GM19238 (cell line): ENCODE measurements around the gene PSMD12.
"Not testable (repeated sequence)": the region's sequence is repeated elsewhere in the genome, so short reads cannot be mapped to it uniquely, and the experiment has no call there.

ENCODE experiments used
- DNase-seq: peaks from one replicate; pipeline ENCODE4 v3.0.0; 2011; ENCODE audit warnings: low spot score; ENCODE audit not compliant: insufficient read length

Gene PSMD12

DNA sequence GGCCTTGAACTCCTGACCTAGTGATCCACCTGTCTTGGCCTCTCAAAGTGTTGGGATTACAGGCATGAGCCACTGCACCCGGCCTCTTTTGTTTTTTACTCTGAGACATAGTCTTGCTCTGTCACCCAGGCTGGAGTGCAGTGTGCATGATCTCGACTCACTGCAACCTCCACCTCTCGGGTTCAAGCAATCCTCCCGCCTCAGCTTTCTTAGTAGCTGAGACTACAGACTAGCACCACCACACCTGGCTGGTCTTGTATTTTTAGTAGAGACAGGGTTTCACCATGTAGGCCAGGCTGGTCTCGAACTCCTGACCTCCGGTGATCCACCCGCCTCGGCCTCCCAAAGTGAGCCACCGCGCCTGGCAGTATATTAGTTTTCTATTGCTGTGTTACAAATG, 22.2 kb upstream of the PSMD12 start:
- not testable (repeated sequence) for DNase-seq

DNA sequence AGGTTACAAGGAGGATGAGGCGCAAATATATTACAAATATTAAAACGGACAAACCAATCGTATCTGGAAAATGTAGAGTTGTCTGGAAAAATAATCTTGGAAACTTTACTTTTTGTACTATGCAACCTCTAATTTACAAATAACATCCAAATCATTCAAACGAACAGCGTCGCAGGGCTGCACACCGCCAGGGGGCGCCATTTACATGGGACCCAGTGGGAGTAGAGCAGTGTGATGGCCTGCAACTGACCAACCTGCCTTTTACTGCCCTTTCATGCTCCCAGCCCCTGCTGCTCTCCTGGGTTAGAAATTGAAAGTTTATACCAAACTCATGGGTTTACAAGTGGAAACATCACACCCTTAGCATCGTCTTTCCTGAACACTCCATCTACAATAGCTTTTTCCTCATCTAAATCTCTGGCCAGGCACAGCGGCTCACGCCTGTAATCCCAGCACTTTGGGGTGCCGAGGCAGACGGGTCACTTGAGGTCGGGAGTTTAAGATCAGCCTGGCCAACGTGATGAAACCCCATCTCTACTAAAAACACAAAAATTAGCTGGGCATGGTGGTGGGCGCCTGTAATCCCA, 20.7 kb upstream of the PSMD12 start:
- no peak for DNase-seq

DNA sequence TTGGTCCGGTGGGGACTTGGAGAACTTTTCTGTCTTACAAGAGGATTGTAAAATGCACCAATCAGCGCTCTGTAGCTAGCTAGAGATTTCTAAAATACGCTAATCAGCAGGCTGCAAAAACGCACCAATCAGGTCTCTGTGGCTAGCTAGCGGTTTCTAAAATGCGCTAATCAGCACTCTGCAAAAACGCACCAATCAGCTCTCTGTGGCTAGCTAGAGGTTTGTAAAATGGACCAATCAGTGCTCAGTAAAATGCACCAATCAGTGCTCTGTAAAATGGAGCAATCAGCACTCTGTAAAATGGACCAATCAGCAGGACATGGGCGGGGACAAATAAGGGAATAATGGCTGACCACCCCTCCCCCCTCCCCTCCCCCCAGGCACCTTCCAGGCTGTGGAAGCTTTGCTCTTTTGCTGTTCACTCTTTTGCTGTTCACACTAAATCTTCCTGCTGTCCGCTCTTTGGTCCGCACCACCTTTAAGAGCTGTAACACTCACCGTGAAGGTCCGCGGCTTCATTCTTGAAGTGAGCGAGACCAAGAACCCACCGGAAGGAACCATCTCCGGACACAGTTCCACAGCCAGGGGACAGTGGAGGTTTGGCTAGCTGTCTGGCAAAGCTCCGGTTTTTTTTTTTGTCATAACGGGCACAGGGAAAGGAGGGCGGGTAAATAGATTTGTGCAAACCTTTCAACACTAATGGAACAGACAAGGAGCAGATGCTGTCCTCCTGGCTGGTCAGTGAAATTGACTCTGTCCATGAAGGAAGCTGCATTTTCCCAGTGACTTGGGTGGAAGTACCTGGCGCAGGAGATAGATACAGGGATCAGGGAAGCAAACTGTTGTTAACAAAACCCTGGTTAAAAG, 19.0 kb upstream of the PSMD12 start:
- DNase-seq, result no peak

DNA sequence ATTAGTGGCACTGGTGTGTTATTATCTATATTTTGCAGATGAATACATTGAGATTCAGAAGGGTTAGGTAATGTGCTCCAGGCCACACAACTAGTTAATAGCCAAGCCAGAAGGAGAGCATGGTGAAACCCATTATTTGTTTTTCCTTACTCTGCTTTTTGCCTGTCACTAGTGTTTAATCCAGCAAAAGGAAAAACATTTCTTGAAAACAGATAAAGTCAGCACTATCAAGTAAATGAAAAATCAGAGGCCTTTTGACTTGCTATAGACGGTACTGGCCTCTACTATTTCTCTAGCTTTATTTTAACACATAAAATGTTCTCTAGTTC, 15.5 kb upstream of the PSMD12 start:
- no peak for DNase-seq

DNA sequence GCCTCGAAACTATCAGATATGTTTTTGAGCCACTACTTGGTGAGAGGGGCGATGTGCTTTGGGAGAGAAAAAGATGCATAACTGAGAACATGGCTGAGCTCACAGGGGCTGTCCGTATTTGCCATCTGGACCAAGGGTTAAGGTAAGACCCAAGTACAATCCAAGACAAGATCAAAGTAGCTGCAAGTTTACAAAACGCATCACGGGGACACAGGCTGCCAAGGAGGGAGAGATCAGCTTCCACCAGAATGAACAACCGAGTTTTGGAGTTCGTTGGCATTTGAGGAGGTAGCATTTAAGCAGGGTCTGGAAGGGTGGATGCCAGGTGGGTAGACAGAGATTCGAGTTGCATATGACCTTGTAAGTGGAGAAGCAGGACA, 12.9 kb upstream of the PSMD12 start:
- DNase-seq, result no peak

DNA sequence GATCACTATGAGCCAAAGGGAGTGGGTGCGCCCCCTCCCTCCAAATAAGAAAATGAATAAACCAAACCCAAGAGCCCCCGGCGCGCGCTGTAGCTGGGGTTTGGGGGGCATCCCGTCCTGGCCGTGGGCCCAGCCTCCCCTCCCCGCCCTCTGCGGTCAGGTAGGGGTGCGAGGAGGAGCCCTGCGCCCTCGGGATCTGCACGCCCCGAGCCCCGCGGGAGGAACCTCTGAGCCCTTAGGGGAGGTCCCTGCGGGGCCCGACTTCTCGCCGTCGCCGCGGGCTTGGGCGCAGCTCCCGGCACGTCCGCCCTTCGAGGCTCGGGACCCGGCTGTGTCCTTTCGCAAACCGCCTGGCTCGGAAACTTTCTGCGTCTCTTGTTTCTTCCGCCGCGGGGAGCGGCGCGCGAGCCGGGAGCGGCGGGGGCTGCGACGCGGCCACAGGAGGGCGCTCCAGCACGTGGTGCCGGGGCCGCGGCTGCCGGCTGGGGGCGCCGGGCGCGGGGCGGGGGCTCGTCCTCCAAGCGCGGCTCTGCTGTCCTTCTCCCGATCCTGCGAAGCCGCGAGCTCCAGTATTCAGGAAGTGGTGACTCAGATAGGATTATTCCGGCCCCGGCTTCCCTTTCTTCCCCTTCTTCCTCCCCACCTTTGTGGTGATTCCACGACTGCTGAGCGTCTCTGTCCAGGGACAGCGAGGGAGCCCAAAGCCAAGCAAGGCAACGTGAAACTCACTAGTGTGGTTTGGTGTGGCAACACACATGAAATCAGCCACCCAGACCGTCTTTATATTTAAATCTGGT, 12.3 kb upstream of the PSMD12 start:
- peak; percentile 69 for DNase-seq

DNA sequence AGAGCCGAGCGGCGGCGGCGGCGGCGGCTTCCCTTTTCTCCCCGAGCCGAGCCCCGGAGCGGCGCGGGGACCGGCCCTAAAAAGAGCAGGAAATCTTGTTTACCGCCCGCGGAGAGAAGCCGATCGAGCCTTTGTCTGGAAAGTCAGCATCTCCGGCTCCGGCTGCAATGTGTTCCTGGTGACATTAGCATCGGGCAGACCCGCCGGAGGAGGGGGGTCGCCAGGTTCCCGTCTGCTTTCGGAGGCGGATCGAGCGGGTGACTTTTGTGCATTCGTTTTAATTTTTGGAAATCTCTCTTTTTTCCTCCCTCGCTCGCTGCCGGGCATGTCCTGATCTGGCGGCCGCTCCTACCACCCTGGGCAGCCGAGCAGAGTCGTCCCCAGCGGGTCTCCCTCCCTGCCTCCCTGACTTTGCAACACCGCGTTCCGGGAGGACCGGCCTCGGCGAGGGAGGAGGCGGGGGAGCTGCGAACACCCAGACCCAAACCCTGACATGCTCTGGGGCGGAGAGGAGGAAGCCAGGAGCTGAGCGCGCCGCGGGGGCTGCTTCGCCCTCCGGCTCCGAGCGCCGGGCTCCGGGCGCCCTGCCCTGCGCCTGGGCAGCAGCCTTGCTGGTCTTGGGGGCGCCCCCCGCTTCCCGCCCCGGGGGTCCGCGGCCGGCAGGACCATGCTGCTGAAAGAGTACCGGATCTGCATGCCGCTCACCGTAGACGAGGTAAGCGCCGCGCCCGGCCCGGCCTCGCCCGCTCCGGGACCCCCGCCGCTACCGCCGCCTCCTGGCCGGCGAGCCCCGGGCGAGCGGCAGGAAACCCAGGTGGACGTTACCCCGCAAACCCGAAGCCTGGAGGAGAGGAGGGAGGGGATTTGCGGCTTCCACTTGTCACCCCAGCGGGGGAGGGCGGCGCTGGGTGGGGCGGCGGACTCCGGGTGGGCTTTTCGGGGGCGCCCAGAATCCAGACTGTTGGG, 11.4 kb upstream of the PSMD12 start:
- peak; percentile 55 for DNase-seq

DNA sequence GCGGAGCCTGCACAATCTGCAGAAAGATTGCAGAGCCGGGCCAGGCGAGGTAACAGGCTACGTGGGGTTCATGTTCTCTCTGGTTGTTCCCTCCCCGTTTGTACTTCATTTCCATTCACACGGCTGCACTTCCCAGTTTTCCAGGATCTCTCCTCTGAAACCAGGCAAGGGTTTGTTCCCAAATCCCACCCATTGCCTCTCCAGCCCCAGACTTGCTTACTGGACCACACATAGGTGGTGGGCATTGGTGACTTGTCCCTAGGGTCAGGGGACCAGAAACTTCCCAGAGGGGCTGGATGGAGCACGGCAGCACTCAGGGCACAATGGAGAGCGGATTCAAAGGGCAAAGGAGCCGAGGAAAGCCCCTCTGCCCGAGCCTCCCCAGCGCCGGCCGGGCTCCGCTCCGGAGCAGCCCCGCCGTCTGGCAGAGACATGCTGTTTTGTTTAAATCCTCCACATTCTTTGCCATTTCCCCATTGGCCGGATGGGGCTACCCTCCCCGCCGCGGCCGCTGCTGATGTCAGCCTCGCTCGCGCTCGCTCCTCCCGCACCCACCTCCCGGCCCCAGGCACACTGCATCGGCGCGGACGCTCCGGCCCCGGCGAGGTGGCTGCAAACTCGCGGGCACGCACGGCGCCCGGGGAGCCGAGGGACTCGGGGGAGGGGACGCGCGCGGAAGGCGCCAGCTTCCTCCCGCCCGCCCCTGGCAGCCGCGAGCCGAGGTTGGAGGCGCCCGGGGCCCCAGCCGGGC, 10.5 kb upstream of the PSMD12 start, which contains the start of gene PITPNC1:
Gene PITPNC1, plus strand, starts transcription at position 545 of the 751 bp plus-strand sequence.
- DNase-seq, result peak; percentile 79

DNA sequence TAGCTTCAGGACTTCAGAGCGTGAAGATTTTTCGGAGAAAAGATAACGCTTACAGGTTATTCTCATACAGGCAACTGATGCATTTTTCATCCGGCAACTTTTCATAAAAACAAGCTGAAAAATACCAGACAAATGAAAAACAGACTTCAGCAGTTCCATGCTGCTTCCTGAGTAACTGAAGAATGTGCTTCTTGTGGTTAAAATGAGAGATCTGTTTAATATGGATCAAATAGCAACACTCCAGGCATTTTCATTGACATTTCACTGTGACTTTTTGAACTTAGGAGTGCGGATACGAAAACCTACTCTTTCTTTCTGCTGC, 10.0 kb upstream of the PSMD12 start:
- DNase-seq, result no peak

DNA sequence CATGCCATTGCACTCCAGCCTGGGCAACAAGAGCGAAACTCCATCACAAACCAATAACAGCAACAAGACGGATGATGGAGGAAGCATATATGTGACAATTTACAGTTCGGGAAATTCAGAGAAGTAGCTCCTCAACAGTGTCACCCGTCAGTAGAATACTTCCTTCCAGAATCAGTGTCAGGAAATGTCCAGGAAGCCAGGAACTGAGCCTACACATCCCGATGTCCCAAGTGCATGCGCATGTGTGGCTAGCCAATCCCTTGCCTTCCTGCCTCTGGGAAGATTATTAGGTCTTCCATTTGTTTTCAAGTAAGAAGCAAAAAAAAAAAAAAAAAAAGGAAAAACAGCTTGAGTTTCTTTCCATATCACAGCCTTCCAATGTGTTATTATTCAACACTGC, 9.3 kb upstream of the PSMD12 start:
- DNase-seq, result no peak

DNA sequence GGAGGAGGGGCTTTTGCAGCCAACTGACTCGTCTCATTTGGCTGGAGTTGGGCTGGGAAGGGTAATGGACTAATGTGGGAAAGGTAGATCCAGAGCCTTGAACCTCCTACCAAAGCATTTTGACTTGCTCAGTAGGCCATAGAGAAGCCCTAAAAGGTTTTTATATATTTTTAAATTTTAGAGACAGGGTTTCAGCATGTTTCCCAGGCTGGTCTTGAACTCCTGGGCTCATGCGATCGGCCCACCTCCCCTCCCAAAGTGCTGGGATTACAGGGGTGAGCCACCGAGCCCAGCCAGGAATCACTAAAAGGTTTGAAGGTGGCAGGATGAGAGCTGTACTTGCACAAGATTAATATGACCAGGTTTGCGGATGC, 8.7 kb upstream of the PSMD12 start:
- DNase-seq, result no peak

DNA sequence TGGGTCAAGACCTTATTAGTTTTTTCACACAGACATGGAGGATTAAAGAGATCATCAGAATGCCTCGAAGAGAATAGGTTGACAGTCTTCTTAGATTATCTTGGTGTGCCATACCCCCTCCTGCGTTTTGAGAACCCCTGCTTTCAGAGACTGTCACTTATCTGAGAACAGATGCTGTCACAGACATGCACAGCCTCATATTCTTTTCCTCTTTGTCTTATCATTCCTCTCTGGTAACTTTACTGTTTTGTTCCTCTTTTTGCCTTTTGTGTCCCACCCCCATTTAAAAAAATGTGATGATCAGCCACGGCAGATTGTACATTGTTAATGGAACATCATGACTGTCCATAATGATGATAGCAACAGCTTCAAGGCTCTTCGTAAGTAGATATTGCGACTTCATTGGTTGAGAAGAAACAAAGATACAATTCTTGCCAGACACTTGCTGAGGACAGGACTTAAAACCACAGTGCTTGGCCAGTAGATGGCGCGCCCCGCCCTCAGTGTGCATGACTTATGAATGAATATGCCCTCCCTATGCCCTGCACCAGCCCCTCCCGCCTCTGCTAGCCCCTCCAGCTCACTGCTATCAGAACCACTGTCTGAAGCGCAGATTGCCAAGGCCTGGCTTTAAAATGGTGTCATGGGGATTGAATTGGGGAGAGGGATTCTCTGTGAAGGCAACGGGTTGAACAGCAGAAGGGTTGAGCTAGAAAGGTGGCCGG, 8.1 kb upstream of the PSMD12 start:
- DNase-seq, result peak; percentile 58

DNA sequence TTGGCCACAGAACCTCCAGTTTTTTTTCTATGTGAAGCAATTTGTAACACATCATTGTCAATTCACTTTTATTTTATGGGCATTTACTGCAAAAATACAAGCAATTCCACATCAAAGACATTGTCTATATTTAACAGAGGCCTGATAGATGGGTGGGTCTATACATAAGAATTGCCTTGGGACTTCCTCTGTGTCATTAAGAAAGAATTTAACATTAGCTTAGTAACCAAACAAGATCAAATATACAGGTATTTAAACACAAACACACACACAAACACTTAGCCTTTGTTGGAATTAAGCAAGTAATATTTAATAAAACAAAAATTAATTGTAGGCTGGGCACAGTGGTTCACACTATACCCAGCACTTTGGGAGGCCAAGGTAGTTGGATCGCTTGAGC, 6.4 kb upstream of the PSMD12 start:
- no peak for DNase-seq

DNA sequence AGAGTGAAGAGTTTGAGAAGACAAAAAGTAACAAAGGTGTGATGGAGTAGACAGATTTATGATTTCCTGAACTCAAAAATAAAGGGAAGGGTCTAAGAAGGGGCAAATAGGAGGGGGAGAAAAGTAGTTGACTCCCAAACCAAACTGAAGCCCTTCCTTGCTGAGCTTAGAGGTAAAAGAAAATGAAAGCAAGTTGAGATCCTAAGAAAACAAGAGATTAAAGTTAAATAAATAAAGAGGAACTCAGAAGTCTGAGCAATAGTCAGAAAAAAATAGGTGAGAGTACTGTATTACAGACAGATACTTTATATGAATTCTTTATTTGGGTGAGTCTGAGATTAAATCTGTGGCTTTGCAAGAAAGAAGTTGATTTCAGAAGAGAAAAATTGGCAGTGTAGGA, 3.3 kb upstream of the PSMD12 start:
- no peak for DNase-seq

DNA sequence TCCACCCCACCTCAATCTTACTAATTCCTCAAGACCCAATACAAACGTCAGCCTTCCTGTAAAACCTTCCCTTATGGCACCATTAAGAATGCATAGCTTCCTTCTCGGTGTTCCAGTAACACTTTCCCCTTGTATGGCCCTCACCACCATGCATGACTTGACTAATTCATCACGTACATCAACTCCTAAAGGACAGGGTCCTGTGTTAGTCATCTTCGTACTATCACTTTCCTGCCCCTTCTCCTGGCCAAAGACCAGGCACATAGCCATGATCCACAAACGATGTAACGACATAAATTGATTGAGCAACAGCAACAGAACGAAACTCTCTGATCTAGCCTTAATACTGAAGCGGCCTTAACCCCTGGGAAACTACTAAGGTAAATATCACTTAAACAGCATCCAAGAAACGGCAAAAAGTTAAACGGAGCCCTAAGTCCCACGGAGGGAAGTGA, 612 bp downstream of the PSMD12 start:
- no peak for DNase-seq

DNA sequence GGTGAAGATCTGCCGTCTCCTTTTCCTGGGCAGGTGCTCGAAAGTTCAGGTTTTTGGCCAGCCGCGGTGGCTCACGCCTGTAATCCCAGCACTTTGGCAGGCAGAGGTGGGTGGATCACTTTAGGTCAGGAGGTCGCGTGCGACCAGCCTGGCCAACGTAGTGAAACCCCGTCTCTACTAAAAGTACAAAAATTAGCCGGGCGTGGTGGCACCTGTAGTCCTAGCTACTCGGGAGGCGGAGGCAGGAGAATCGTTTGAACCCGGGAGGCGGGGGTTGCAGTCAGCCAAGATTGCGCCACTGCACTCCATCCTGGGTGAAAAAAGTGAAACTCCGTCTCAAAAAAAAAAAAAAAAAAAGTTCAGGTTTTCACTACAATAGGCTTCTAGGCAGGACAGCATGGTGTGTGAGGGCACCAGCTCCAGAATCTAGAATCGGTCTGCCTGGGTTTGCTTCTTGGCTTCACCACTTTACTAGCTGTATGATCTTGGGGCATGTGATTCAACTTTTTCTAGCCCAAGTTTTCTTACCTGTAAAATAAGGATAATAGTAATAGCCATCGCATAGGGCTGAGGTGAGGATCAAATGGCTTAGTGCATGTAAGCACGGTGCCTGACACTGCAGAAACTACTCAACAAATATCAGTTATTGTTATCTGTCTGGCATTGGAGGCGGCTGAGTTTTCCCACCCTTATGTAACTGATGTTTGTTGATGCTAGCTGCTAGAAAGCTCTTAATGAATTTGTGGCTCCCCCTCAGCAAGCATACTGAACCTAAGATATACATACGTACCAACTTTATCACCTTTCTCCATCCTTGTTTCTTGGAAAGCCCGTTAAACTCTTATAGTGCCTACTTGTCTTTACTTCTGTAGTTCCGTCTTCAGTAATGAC, 1.3 kb downstream of the PSMD12 start:
- DNase-seq, result no peak

DNA sequence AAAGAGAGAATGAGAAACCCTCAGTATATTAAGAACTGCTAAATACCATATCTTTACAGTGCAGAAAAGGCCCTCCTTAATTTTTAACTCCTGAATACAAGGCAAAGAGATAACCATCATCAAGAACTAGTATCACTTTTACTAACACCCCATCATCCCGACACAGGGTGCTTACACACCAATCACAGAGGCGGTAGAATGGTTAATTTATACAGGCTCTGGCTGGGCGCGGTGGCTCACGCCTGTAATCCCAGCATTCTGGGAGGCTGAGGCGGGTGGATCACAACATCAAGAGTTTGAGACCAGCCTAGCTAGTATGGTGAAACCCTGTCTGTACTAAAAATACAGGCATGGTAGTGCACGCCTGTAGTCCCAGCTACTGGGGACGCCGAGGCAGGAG, 4.2 kb downstream of the PSMD12 start:
- DNase-seq, result no peak

DNA sequence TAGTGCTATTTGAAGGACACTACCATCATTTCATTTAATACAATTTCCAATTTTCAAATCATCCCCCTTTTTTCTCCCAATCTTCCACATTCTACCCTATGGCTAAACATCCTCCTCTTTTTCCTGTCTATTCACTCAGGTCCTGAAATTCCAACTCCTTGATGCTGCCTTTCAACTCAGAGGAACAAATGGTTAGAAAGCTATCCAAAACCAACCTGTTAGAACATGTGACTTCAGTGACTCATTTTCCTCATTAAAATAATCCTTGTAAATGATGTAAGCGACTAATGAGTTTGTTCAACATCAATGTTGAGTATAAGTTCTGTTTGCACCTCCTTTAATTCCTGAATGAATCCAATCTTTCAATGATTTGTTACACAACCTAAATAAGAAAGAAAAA, 5.5 kb downstream of the PSMD12 start:
- no peak for DNase-seq
